Aorta (tissue), 5 donors: ENCODE data around the gene DOCK6. TPM values are rescaled to one million over a fixed set of nuclear protein-coding genes. Genes with fewer than 3 reads are reported as not detected.

Experiments
- ATAC-seq: fragments of 200-7000 bp; cut with Tn5 transposase; one replicate; pipeline ENCODE4 v1.9.1; 2022; ENCODE audit warnings: moderate library complexity; ENCODE audit not compliant: low FRiP score
- DNase-seq, 2 donors: peaks; one replicate each; pipeline ENCODE4 v3.0.0-alpha.2; 2020
- H3K27ac ChIP-seq, 2 donors: one replicate each; pipeline ENCODE4 v1.5.1; 2013; ENCODE audit warnings: low read length in 2 of 2, mild to moderate bottlenecking in 2 of 2, moderate library complexity in 2 of 2, control low read depth in 1 of 2, inconsistent platforms in 1 of 2, low read depth in 1 of 2
- H3K27me3 ChIP-seq, 2 donors: one replicate each; pipeline ENCODE4 v1.6.1; 2013; ENCODE audit warnings: control low read depth in 1 of 2, low read length in 1 of 2, mild to moderate bottlenecking in 1 of 2, moderate library complexity in 1 of 2; ENCODE audit not compliant: insufficient read depth in 2 of 2, control insufficient read depth in 1 of 2
- H3K36me3 ChIP-seq, 2 donors: one replicate each; pipeline ENCODE4 v1.6.1; 2013; ENCODE audit warnings: control low read depth in 1 of 2, low read length in 1 of 2, mild to moderate bottlenecking in 1 of 2; ENCODE audit not compliant: insufficient read depth in 2 of 2, control insufficient read depth in 1 of 2
- H3K4me1 ChIP-seq, 2 donors: one replicate each; pipeline ENCODE4 v1.6.1; 2013; ENCODE audit warnings: low read length in 2 of 2, control low read depth in 1 of 2, mild to moderate bottlenecking in 1 of 2, moderate library complexity in 1 of 2; ENCODE audit not compliant: insufficient read depth in 2 of 2, control insufficient read depth in 1 of 2
- H3K4me3 ChIP-seq, 2 donors: one replicate each; pipeline ENCODE4 v1.5.1; 2013; ENCODE audit warnings: low read length in 2 of 2, control low read depth in 1 of 2, mild to moderate bottlenecking in 1 of 2
- H3K9me3 ChIP-seq: one replicate; pipeline ENCODE4 v1.6.1; 2013; ENCODE audit warnings: mild to moderate bottlenecking, low read length; ENCODE audit not compliant: control insufficient read depth
- WGBS, 2 donors: extraction: QIAGEN DNeasy Blood & Tissue Kit; methylation state at CpG; one replicate each; pipeline ENCODE4 v1.1.7; 2013; 5-methylcytosine and 5-hydroxymethylcytosine counted together
- intact Hi-C, 2 donors: fragments of 100-400 bp; cut with DNase I; formaldehyde crosslinking; loops; one replicate each; pipeline versions ENCODE4 v1.14.2 to v1.15.0; 2022
- polyA plus RNA-seq, 2 donors: library from polyadenylated mRNA; stranded (reverse); fragments of 200-250 nt; gene quantifications; one replicate each; pipeline ENCODE4 v1.2.3, GENCODE V29; 2013
- total RNA-seq, 2 donors: library from RNA; stranded (reverse); fragmentation: NEBNext Ultra II Directional; extraction: Animal tissue kit (Norgen Biotek cat#: 25700); gene quantifications; one replicate each; pipeline ENCODE4 v1.2.1, GENCODE V29; 2021
- donor health status: healthy with polysubstance abuse.
- donor health status: Bipolar disorder and iron deficiency.
- donor health status: DM: no; HTN: no; CAD: no.
- donor health status: DM: no; HTN: no; CAD: no.
- donor health status: DM: yes; HTN: yes; CAD: no.

Gene DOCK6
- total and polyA plus RNA-seq, 4 donors = 12.8 to 109 (median 72.5) TPM

DNA sequence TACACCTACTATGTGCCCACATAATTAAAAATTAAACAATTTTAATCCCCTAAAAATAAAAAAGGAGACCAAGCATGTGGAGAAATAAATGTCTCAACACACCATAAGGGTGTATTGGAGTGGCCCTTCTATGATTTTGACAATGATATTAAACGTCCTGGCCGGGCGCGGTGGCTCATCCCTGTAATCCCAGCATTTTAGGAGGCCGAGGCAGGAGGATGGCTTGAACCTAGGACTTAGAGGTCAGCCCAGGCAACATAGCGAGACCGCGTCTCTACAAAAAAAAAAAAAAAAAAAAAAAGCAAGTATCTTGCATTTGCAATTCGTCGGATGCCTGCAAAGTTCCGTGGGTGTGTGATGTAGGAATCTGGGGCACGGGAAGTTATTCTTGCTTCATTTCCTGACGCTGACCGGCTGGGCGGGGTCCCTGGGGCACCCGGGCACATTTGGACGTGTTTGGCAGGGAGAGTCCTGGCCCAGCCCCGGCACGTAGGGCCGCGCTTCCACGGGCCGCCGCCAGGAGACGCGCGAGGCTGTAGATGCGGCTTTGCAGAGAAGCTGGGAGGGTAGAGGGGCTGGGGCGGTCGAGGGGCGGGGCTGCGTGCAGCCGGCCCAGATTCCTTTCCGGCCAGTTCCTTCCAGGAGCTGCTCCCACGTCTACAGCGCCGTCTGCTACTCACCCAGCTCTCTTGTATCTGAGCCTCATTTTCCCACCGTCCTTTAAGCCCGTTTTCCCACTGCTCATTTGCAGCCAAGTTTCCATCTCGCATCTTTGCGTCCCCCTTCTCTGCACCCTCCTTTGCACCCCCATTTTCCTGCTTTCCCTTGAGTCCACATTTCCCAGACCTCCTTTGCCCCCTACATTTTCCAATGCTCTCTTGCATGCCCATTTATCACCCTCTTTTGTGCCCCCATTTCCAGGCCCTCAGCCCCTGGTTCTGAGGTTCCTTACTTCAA is 31.4 kb upstream of the DOCK6 start:
- Histone ChIP-seq H3K36me3 (no peaks in the 10 kb centered on the region), H3K4me3 (no peak overlapping the region), H3K4me1 (no peaks in the 10 kb centered on the region), H3K27me3 (no peaks in the 10 kb centered on the region), H3K27ac (peak overlapping the region in 1 of 2 donors; percentile 52), H3K9me3 (no peaks in the 10 kb centered on the region)
- WGBS, 2 donors = 2 to 4% methylated on average over 41 of the region's 41 CpGs
- intact Hi-C loops = loop anchor here (5.0 to 10.0 kb wide), 4 partner anchors 84 to 301 kb away; partner anchors contain the start of genes ODAD3 (in 2 of the 2), PRKCSH (in 2 of the 2), ELAVL3 (in 1 of the 2) and ZNF627 (in 1 of the 2)
- ATAC-seq (peak; percentile 98), DNase-seq (peak; percentile 98 to 99)

DNA sequence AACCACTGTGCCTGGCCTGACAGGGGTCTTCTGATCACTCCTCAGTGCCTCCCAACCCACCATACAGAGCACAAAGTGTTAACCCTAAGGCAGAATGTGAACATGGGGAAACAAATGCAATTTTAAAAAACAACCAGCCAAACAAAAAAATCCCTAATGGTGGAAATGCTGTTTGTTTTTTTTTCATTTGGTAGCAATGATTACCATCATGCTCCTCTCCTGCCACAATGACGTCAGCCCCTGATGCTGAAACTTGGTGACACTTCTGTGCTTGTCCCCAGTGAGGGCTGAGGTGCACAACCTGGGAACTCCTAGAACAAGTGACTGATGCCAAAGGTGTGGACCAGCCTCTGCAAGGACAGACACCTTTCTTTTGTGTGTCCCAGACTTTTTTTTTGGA is 29.7 kb upstream of the DOCK6 start:
- DNase-seq (no peak), ATAC-seq (no peak)
- Histone ChIP-seq H3K36me3 (no peaks in the 10 kb centered on the region), H3K4me3 (no peak overlapping the region), H3K9me3 (no peaks in the 10 kb centered on the region), H3K4me1 (no peaks in the 10 kb centered on the region), H3K27ac (no peak overlapping the region), H3K27me3 (no peaks in the 10 kb centered on the region)
- intact Hi-C loops = loop anchor here (5.0 to 10.0 kb wide), 4 partner anchors 85 to 303 kb away; partner anchors contain the start of genes ODAD3 (in 2 of the 2), PRKCSH (in 2 of the 2), ELAVL3 (in 1 of the 2) and ZNF627 (in 1 of the 2)
- 73 to 88% methylated on average over 1 of the region's 1 CpG for WGBS, 2 donors

- H3K4me3 ChIP-seq = no peak overlapping the region
- ATAC-seq (no peak), DNase-seq (no peak)
- H3K27me3 ChIP-seq = no peaks in the 10 kb centered on the region
- no peaks in the 10 kb centered on the region for H3K9me3 ChIP-seq
- intact Hi-C loops = loop anchor here (5.0 to 10.0 kb wide), 4 partner anchors 86 to 303 kb away; partner anchors contain the start of genes ODAD3 (in 2 of the 2), PRKCSH (in 2 of the 2), ELAVL3 (in 1 of the 2) and ZNF627 (in 1 of the 2)
- H3K4me1 ChIP-seq = no peaks in the 10 kb centered on the region
- H3K36me3 ChIP-seq = no peaks in the 10 kb centered on the region
- no peak overlapping the region for H3K27ac ChIP-seq
- WGBS, 2 donors = 93 to 94% methylated on average over 7 of the region's 7 CpGs
These were observed 29.1 kb upstream of the DOCK6 start for GRCh38 chr19:11291415-11291814.

DNA sequence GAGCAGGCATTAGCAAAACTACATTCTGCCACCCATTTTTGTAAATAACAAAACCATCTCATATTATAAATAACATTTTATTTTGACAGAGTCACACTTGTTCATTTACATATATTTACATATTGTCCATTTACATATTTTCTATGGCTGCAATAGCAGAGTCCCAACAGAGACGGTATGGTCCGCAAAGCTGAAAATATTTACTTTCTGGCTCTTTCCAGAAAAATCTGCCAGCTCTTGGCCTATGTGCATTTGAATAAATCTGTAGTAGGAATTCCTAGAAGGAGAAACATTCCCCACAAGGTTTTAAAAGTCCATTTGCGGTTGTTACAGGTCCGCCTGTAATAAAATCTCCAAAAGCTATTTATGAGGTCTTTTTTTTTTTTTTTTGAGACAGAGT is 27.9 kb upstream of the DOCK6 start:
- 47 to 59% methylated on average over 4 of the region's 4 CpGs for WGBS, 2 donors

DNA sequence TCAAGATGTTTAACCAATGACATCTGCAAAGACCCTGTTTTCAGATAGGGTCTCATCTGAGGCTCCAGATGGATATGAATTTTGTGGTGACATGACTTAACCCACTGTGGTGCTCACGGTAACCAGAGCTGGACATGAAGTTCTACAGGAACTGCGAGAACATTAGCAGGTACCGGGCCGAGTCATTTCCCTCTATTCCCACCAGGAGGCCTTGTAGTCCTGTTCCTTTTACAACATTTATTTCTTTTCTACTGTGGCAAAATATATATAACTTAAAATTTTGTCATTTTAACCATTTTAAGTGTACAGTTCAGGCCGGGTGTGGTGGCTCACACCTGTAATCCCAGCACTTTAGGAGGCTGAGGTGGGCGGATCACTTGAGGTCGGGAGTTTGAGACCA is 26.0 kb upstream of the DOCK6 start:
- H3K27me3 ChIP-seq = no peaks in the 10 kb centered on the region
- 82 to 87% methylated on average over 7 of the region's 7 CpGs for WGBS, 2 donors
- no peak overlapping the region for H3K27ac ChIP-seq
- DNase-seq (no peak), ATAC-seq (no peak)
- no peaks in the 10 kb centered on the region for H3K36me3 ChIP-seq
- no peaks in the 10 kb centered on the region for H3K4me1 ChIP-seq
- H3K9me3 ChIP-seq = no peaks in the 10 kb centered on the region
- no peak overlapping the region for H3K4me3 ChIP-seq
- intact Hi-C loops = no loop called here

More for the DNA sequence above, 27.9 kb upstream of the DOCK6 start:
- H3K4me3 ChIP-seq = no peak overlapping the region
- DNase-seq (no peak), ATAC-seq (no peak)
- no peak overlapping the region for H3K27ac ChIP-seq
- H3K27me3 ChIP-seq = no peaks in the 10 kb centered on the region
- H3K36me3 ChIP-seq = no peaks in the 10 kb centered on the region
- H3K4me1 ChIP-seq = no peaks in the 10 kb centered on the region
- intact Hi-C loops = loop anchor here (5.0 to 10.0 kb wide), 4 partner anchors 87 to 305 kb away; partner anchors contain the start of genes ODAD3 (in 2 of the 2), PRKCSH (in 2 of the 2), ELAVL3 (in 1 of the 2) and ZNF627 (in 1 of the 2)
- no peaks in the 10 kb centered on the region for H3K9me3 ChIP-seq

DNA sequence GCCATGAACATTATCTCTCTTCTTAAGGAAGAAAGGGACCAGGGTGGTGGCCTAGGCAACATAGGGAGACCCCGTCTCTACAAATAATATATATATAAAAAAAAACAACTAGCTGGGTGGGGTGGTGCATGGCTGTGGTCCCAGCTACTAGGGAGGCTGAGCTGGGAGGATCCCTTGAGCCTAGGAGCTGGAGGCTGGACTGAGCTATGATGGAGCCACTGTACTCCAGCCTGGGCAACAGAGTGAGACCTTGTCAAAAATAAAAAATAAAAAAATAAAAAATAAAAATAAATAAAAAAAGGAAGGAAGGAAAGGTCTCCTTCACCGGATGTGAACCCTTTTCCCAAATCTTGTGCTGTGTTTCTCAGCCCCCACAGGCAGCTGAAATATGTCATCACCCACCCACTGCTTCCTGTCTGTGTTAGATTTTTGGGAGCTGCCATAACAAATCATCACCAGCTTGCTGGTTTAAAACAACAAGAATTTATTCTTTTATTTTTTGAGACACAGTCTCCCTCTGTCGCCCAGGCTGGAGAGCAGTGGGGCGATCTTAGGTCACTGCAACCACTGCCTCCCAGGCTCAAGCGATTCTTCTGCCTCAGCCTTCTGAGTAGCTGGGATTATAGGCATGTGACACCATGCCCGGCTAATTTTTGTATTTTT is 24.1 kb upstream of the DOCK6 start:
- intact Hi-C loops = no loop called here
- Histone ChIP-seq H3K27ac (no peak overlapping the region), H3K9me3 (no peaks in the 10 kb centered on the region), H3K36me3 (no peaks in the 10 kb centered on the region), H3K4me1 (no peaks in the 10 kb centered on the region), H3K4me3 (no peak overlapping the region), H3K27me3 (no peaks in the 10 kb centered on the region)
- 14 to 19% methylated on average over 6 of the region's 6 CpGs for WGBS, 2 donors
- DNase-seq = no peak
- peak; percentile 41 for ATAC-seq

DNA sequence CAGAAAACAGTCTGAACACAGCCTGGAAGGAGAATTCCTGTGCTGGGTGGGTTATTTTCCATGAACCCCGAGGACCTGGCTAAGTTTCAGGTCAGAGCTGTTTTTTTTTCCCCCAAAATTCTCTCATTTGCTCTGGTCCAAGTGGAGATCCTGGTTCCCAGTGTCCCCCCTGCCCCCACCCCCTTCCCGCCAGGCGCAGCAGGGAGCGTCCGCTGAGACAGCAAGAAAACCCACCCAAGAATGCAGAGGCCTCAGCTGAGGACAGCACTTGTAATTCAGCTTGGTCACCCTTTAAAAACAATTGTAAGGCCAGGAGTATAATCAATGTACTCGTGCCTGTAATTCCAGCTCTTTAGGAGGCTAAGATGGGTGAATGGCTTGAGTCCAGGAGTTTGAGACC is 22.2 kb upstream of the DOCK6 start:
- intact Hi-C loops = no loop called here
- H3K4me3 ChIP-seq = no peak overlapping the region
- H3K27ac ChIP-seq = no peak overlapping the region
- no peaks in the 10 kb centered on the region for H3K27me3 ChIP-seq
- DNase-seq (no peak), ATAC-seq (no peak)
- no peaks in the 10 kb centered on the region for H3K36me3 ChIP-seq
- no peaks in the 10 kb centered on the region for H3K4me1 ChIP-seq
- H3K9me3 ChIP-seq = no peaks in the 10 kb centered on the region
- WGBS, 2 donors = 64 to 68% methylated on average over 6 of the region's 6 CpGs

- no peaks in the 10 kb centered on the region for H3K9me3 ChIP-seq
- ATAC-seq = no peak
- no peaks in the 10 kb centered on the region for H3K4me1 ChIP-seq
- intact Hi-C loops = no loop called here
- no peak overlapping the region for H3K27ac ChIP-seq
- H3K4me3 ChIP-seq = no peak overlapping the region
- no peaks in the 10 kb centered on the region for H3K36me3 ChIP-seq
- no peak for DNase-seq
- WGBS, 2 donors = 64 to 71% methylated on average over 11 of the region's 11 CpGs
- no peaks in the 10 kb centered on the region for H3K27me3 ChIP-seq
These were observed 19.2 kb upstream of the DOCK6 start for GRCh38 chr19:11281356-11282049.
